GM06990 (cell line): ENCODE measurements around the gene INPP5F.

Source experiments
- DNase-seq: peaks from one replicate; pipeline ENCODE4 v3.0.0-alpha.2; 2011; ENCODE audit not compliant: insufficient read length; ENCODE audit errors: extremely low read depth
- H3K27me3 ChIP-seq: replicated peaks from 2 replicates; pipeline ENCODE4 v1.6.0; 2011; ENCODE audit warnings: low read length; ENCODE audit not compliant: control insufficient read depth, insufficient read depth
- H3K36me3 ChIP-seq: 2 replicates; pipeline ENCODE4 v1.5.1; 2011; ENCODE audit warnings: low read length; ENCODE audit not compliant: control insufficient read depth, insufficient read depth
- H3K4me3 ChIP-seq: replicated peaks from 2 replicates; pipeline ENCODE4 v1.5.1; 2011; ENCODE audit warnings: low read depth, mild to moderate bottlenecking, control low read depth, low read length
- TF ChIP-seq, protein P1 (sequence below): IDR thresholded peaks from 2 replicates; pipeline ENCODE4 v1.5.1; 2011; ENCODE audit warnings: low read length, control low read depth, mild to moderate bottlenecking, inconsistent platforms; ENCODE audit not compliant: insufficient read depth, poor library complexity, severe bottlenecking

INPP5F gene

DNA sequence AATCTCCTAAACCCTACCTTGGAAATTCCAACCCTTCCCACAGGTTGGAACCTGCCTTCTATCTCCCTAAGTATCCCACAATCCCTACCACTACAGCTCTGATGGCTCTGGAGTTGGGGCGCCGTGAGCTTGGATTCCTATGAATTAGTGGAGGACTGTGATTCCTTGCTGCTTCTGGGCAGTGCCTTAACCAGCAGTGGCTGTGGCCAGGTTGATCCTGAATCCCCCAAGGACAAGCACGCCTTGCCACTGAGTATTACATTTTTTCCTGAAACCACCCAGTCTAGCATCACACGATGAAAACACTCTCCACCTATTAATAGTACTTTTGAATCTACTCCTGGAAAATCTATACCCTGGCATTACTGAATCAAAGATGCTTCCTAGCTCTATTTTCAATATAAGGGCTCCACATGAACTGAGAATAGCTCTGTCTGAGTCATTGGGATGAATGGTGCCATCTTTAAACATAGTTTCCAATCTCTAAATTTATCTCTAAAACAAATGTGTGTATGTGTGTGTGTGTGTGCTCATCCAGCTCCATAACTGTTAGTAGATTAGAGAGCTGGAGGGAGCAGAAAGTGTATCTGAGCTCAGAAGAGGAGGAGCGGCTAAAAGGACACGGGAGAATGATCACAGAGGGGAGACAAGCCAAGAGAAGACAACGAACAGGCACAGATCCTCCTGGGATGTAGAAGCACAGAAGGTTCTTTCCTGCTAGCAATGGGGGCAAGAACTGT, 11.9 kb upstream of the INPP5F start:
- no peaks in the 10 kb centered on the region for H3K36me3 ChIP-seq
- no peak for DNase-seq

DNA sequence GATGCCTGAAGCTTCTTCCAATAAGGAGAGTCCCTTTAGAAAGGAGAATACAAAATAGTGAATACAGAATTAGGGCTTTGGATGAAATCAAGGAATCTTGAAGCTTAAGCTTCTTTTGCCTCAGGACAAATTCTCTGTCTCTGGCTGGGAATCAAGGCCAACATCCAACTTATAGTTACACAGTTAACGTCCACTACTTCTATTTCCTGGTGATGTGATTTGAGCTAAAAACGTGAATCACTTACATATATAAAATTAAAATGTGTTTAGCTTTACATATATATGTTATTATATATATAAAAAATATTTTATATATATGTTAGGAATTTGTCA, 11.4 kb upstream of the INPP5F start:
- Histone ChIP-seq H3K4me3 (no peak overlapping the region), H3K27me3 (no peaks in the 10 kb centered on the region), H3K36me3 (no peaks in the 10 kb centered on the region)
- TF ChIP-seq, protein P1, sequence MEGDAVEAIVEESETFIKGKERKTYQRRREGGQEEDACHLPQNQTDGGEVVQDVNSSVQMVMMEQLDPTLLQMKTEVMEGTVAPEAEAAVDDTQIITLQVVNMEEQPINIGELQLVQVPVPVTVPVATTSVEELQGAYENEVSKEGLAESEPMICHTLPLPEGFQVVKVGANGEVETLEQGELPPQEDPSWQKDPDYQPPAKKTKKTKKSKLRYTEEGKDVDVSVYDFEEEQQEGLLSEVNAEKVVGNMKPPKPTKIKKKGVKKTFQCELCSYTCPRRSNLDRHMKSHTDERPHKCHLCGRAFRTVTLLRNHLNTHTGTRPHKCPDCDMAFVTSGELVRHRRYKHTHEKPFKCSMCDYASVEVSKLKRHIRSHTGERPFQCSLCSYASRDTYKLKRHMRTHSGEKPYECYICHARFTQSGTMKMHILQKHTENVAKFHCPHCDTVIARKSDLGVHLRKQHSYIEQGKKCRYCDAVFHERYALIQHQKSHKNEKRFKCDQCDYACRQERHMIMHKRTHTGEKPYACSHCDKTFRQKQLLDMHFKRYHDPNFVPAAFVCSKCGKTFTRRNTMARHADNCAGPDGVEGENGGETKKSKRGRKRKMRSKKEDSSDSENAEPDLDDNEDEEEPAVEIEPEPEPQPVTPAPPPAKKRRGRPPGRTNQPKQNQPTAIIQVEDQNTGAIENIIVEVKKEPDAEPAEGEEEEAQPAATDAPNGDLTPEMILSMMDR = no peak
- no peak for DNase-seq

More for the DNA sequence above, 11.9 kb upstream of the INPP5F start:
- Histone ChIP-seq H3K27me3 (no peaks in the 10 kb centered on the region), H3K4me3 (no peak overlapping the region)
- TF ChIP-seq, protein P1 = no peak

DNA sequence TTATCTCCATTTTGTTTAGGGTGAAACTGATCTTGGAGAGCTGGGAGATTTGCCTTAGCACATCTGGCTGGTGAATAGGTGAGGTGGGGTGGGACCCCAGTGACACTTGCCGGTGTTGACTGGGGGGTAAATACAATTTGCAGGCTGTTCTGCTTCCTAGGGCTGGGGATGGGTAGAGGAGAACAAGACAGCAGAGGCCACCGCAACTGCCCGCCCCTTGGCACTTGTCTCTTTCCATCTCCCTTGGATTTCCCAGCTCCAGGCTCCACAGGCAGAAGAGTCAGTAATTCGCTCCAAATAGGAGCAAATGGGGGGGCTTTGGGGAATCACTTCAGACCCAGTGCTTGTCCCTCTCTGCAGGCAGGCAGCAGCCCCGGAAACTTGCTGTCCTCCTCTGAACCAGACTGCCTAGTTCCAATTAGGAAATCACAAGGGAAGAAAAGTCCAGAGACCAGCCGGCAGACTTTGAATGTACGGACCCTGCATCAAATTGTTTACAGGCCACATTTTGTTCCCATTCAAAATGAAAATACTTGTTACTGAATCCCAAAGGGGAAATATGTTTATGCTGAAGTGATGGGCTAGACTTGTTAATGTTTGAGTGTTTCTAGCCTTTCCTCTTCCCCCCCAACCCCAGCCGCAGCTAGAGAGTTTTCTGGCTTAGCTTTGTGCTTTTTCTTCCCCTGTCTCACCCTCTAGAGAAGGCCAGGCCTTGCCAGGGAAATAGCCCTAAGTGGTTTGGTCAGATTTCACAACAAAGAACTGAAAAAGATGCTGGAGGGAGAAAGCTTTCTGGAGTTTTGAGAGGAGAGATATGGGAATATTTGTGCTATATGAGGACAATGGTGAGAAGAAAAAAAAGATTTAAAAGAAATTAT, 10.0 kb upstream of the INPP5F start:
- Histone ChIP-seq H3K27me3 (no peaks in the 10 kb centered on the region), H3K4me3 (no peak overlapping the region), H3K36me3 (no peaks in the 10 kb centered on the region)
- DNase-seq = no peak
- TF ChIP-seq, protein P1 = no peak

DNA sequence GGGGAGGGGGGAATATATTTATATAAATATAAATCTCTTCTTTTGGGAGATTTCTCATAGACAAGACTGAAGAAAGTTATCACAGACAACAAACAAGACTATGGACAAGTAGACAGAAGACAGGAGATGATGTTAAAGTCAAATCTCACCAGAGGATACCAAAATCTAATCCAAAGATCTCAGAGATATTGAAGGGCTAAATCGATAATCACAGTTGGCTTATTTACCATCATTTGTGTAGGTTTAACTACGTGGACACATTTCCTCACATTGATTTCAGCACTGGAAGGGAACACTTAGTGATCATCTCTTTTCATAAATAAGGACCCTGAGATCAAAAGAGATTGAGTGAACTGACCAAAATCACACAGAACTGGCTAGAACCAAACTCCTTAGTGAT, 2.7 kb upstream of the INPP5F start:
- no peaks in the 10 kb centered on the region for H3K27me3 ChIP-seq
- no peak overlapping the region for H3K4me3 ChIP-seq
- TF ChIP-seq, protein P1 = no peak
- no peak for DNase-seq
- no peaks in the 10 kb centered on the region for H3K36me3 ChIP-seq

DNA sequence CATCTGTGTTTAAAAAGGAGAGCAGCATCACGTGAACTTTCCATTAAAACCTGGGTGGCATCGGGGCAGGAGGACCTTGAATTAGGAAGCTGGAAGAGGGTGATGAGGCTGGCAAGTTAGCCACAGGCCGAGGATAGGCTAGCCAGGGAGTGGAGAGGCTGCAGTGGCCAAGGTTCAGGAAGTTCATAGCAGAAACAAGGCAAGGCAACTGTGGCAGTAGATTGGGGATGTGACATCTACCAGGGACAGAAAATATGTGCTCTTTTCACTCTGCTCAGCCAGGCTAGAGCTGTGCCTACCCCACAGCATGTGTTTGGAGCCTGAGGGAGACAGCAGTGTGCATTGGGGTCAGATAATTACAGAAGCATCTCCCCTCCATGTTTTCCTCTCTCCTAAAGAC, 2.2 kb upstream of the INPP5F start:
- no peaks in the 10 kb centered on the region for H3K36me3 ChIP-seq
- no peaks in the 10 kb centered on the region for H3K27me3 ChIP-seq
- TF ChIP-seq, protein P1 = no peak
- DNase-seq = no peak
- H3K4me3 ChIP-seq = no peak overlapping the region
